ENCODE data around the gene CD109.

The CD109 gene

DNA sequence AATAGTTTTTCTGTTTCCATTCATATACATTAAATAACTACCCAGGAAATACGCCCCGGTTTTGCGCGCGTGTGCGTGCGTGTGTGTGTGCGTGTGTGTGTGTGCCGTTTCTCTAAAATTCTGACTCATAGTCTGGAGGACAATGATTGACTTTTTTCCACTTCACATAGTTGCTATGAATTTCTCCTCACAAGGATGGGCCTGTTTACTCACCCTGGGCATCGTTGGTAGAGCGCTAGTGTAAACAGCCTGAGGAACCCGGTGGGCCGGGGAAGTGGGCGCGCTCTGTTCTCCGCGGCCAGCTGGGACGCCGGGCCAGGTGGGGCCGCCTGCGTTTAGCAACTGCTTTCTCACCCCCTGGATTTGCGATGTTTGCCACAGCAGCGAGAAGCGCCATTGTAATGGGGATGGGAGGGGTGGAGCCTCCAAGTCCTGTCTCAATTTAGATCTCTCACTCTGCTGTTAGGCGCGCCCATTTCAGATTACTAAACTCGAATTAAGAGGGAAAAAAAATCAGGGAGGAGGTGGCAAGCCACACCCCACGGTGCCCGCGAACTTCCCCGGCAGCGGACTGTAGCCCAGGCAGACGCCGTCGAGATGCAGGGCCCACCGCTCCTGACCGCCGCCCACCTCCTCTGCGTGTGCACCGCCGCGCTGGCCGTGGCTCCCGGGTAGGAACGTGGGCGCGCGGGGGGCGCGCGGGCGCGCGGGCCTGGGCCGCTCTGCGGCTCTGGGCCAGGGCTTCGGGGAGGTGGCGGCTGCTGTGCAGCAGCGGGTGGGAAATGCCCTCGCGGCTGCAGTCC is at the start of gene CD109:
TSS of gene CD109 (plus strand) at position 585 of the 803 bp plus-strand sequence. CDS start at position 598, 13 bp downstream.
- TF ChIP-seq, protein P1, sequence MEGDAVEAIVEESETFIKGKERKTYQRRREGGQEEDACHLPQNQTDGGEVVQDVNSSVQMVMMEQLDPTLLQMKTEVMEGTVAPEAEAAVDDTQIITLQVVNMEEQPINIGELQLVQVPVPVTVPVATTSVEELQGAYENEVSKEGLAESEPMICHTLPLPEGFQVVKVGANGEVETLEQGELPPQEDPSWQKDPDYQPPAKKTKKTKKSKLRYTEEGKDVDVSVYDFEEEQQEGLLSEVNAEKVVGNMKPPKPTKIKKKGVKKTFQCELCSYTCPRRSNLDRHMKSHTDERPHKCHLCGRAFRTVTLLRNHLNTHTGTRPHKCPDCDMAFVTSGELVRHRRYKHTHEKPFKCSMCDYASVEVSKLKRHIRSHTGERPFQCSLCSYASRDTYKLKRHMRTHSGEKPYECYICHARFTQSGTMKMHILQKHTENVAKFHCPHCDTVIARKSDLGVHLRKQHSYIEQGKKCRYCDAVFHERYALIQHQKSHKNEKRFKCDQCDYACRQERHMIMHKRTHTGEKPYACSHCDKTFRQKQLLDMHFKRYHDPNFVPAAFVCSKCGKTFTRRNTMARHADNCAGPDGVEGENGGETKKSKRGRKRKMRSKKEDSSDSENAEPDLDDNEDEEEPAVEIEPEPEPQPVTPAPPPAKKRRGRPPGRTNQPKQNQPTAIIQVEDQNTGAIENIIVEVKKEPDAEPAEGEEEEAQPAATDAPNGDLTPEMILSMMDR (IDR thresholded peaks at IDR 0.05; ENCODE audit: insufficient read depth, missing control alignments), result no peak
- FAIRE-seq (no peak), DNase-seq (ENCODE audit: insufficient read length, low spot score) (peak; percentile 24)

DNA sequence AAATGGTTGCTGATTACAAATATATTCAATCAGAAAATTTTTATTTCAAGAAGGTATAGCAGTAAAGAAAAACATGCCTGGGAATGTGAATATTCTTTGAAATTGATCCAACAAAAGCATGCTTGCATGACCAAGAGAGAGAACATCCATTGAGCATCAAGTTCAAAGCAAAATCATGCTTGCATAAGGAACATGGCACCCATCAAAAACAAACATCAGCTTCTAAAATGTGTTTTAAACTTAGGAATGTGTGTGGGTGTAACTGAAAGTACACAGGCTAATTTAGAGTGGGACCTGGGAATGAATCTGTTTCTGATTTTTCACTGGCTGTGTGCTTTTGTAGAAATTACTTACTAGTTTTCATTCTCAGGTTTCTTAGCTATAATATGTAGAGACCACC is 47.8 kb upstream of the CD109 start:
- no peak for FAIRE-seq
- TF ChIP-seq, protein P1 (IDR thresholded peaks at IDR 0.05; ENCODE audit: insufficient read depth, missing control alignments), result no peak
- DNase-seq (ENCODE audit: insufficient read length, low spot score), result no peak

DNA sequence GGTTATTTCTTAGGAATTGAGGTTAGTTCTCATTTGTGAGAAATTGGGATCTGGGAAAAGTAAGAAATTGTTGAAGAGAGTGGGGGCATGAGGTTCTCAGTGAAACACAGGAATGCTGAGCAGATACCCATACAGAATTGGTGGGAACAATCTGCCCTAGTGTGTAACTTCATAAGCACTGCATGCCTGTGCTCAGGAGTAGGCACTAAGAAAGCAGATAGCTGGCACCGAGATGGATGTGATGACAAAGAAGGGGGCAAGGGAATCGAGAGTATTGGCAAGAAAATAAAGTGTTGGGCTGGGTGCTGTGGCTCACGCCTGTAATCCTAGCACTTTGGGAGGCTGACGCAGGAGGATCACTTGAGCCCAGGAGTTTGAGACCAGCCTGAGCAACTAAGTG is 46.2 kb upstream of the CD109 start:
- no peak for FAIRE-seq
- no peak for DNase-seq (ENCODE audit: insufficient read length, low spot score)
- TF ChIP-seq, protein P1 (IDR thresholded peaks at IDR 0.05; ENCODE audit: insufficient read depth, missing control alignments), result no peak

- no peak for FAIRE-seq
Observed at GRCh38 chr6:73652637-73653570, 43.1 kb upstream of the CD109 start.

GRCh38 chr6:73653571-73654424 is 42.2 kb upstream of the CD109 start, which contains the start of gene SLC17A5:
Gene SLC17A5 (minus strand): TSS chr6:73653992. CDS start chr6:73653886, 106 bp downstream.
- FAIRE-seq (no peak), DNase-seq (ENCODE audit: insufficient read length, low spot score) (peak; percentile 92)
- TF ChIP-seq, protein P1 (IDR thresholded peaks at IDR 0.05; ENCODE audit: insufficient read depth, missing control alignments), result no peak

More at GRCh38 chr6:73652637-73653570, 43.1 kb upstream of the CD109 start:
- peak; percentile 40 for DNase-seq (ENCODE audit: insufficient read length, low spot score)
- TF ChIP-seq, protein P1 (IDR thresholded peaks at IDR 0.05; ENCODE audit: insufficient read depth, missing control alignments), result peak; percentile 42

GRCh38 chr6:73655341-73655917 is 40.6 kb upstream of the CD109 start:
- TF ChIP-seq, protein P1 (IDR thresholded peaks at IDR 0.05; ENCODE audit: insufficient read depth, missing control alignments), result no peak
- FAIRE-seq (no peak), DNase-seq (ENCODE audit: insufficient read length, low spot score) (no peak)
